Activated CD8-positive, alpha-beta T cell treated with anti-CD3 and anti-CD28 coated beads for 36 hours (primary cell): ENCODE results near the gene KCNMA1. TPM values are rescaled to one million over a fixed set of nuclear protein-coding genes. Genes with fewer than 3 reads are reported as not detected.

Source experiments
- ATAC-seq: fragments of 200-7000 bp; cut with Tn5 transposase; one replicate; pipeline ENCODE4 v1.10.0; 2021; ENCODE audit warnings: mild to moderate bottlenecking, moderate library complexity
- CTCF ChIA-PET: fragments of 350-600 bp; sonication (Branson Sonifier 250); formaldehyde crosslinking; loops from one replicate; lab custom pipeline; 2021; ENCODE audit warnings: antibody characterized with exemption; lab: Charles Lee
- POLR2A ChIA-PET: fragments of 350-600 bp; sonication (Branson Sonifier 250); formaldehyde crosslinking; loops from one replicate; lab custom pipeline; 2021; ENCODE audit warnings: antibody characterized with exemption; lab: Charles Lee
- DNase-seq: peaks from one replicate; pipeline ENCODE4 v3.0.0-alpha.2; 2020
- H3K27ac Mint-ChIP-seq: one replicate; pipeline ENCODE4 v1.8.0; 2021; ENCODE audit warnings: mild to moderate bottlenecking, mixed read lengths
- H3K27me3 Mint-ChIP-seq: one replicate; pipeline ENCODE4 v1.8.0; 2021; ENCODE audit warnings: mixed read lengths
- H3K36me3 Mint-ChIP-seq: one replicate; pipeline ENCODE4 v1.8.0; 2021; ENCODE audit warnings: low read depth, mixed read lengths
- H3K4me1 Mint-ChIP-seq: one replicate; pipeline ENCODE4 v1.8.0; 2021; ENCODE audit warnings: low read depth, mixed read lengths
- H3K4me3 Mint-ChIP-seq: one replicate; pipeline ENCODE4 v1.8.0; 2021; ENCODE audit warnings: mild to moderate bottlenecking, moderate library complexity, mixed read lengths
- H3K9me3 Mint-ChIP-seq: one replicate; pipeline ENCODE4 v1.8.0; 2021; ENCODE audit warnings: mixed read lengths
- intact Hi-C: fragments of 100-400 bp; cut with micrococcal nuclease; formaldehyde crosslinking; loops from one replicate; pipeline ENCODE4 v1.10.0; 2022
- total RNA-seq, 2 experiments: library from RNA; stranded (reverse); gene quantifications; one replicate each; pipeline ENCODE4 v1.2.3, GENCODE V29; 2021
- TF ChIP-seq, protein P1 (sequence below): fragments of 200-600 bp; IDR thresholded peaks from one replicate; pipeline ENCODE4 v1.8.0; 2022; ENCODE audit warnings: antibody characterized with exemption, mild to moderate bottlenecking

Gene KCNMA1
- total RNA-seq, 2 experiments from 2014 or later = 0.18 TPM; not detected in 1

DNA sequence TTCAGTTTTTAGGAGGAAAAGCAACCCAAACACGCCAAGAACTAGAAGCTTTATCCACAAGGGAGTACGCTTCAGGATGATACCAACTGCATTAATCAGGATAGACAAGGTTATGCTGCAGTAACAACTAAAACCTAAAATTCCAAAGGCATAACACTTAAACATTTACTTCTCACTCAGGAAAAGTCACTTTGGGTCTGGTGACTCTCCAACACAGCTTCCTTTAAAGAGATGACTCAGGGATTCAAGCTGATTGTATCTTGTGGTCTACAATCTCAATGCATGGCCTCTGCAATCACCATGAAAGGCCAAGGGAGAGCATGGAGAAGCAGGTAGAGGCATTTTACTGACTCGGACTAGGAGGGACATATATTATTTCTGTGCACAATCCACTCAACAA, 315.8 kb downstream of the KCNMA1 start:
- H3K27me3 Mint-ChIP-seq = peaks cover 1% of the 10 kb centered on the region
- TF ChIP-seq, protein P1, sequence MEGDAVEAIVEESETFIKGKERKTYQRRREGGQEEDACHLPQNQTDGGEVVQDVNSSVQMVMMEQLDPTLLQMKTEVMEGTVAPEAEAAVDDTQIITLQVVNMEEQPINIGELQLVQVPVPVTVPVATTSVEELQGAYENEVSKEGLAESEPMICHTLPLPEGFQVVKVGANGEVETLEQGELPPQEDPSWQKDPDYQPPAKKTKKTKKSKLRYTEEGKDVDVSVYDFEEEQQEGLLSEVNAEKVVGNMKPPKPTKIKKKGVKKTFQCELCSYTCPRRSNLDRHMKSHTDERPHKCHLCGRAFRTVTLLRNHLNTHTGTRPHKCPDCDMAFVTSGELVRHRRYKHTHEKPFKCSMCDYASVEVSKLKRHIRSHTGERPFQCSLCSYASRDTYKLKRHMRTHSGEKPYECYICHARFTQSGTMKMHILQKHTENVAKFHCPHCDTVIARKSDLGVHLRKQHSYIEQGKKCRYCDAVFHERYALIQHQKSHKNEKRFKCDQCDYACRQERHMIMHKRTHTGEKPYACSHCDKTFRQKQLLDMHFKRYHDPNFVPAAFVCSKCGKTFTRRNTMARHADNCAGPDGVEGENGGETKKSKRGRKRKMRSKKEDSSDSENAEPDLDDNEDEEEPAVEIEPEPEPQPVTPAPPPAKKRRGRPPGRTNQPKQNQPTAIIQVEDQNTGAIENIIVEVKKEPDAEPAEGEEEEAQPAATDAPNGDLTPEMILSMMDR = no peak
- ChIA-PET CTCF (no interaction called here), POLR2A (no interaction called here)
- no peak overlapping the region for H3K27ac Mint-ChIP-seq
- H3K36me3 Mint-ChIP-seq = no peaks in the 10 kb centered on the region
- no peak for DNase-seq
- no peak overlapping the region for H3K4me3 Mint-ChIP-seq
- no peak for ATAC-seq
- intact Hi-C loops = no loop called here
- no peaks in the 10 kb centered on the region for H3K9me3 Mint-ChIP-seq
- H3K4me1 Mint-ChIP-seq = no peaks in the 10 kb centered on the region

DNA sequence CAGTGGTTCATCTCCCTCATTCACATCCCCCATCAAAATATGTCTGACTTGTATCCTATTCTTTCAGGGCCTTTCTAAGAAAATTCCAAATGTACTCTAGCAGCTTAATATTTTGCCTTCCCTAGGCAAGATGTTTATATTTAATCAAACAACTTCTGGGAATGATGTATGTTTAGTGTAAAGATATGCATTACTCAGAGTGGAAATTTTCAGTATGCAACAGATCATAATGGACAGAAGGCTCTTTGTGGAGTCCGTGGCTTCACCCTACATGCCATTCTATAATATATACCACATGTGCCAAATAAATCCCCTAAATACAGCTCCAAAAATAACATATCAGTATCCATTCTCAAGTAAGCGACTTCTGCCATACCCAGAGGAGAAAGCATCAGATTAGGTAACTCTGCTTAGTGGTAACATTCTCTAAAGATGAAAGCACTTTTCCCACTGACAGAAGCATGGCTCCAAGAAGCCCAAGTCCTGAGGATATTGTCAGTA, 316.6 kb downstream of the KCNMA1 start:
- Mint-ChIP-seq H3K36me3 (no peaks in the 10 kb centered on the region), H3K9me3 (no peaks in the 10 kb centered on the region), H3K27me3 (peaks cover 1% of the 10 kb centered on the region), H3K4me3 (no peak overlapping the region), H3K4me1 (no peaks in the 10 kb centered on the region), H3K27ac (no peak overlapping the region)
- TF ChIP-seq, protein P1 = no peak
- ChIA-PET CTCF (no interaction called here), POLR2A (no interaction called here)
- intact Hi-C loops = no loop called here
- ATAC-seq = no peak
- no peak for DNase-seq

DNA sequence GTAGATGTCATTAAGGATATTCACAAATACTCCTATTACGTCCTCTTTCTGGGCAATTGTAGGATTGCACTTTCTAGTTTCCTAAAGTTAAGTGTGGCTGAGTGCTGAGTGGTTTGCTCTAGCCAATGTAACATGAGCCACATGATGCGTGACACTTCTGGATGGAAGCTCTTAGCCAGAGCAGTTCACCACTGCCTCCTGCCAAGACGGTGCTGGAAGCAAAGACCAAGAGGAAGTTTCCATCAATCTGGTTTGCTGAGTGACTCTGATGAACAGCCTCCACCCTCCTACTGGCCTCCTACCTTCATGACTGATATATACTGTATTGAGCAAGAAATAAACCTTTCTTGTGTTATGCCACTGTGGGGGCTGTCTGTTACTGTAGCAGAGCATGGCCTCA, 318.1 kb downstream of the KCNMA1 start:
- ChIA-PET CTCF (no interaction called here), POLR2A (no interaction called here)
- ATAC-seq (no peak), DNase-seq (no peak)
- Mint-ChIP-seq H3K4me1 (no peaks in the 10 kb centered on the region), H3K36me3 (no peaks in the 10 kb centered on the region), H3K27me3 (peaks cover 1% of the 10 kb centered on the region), H3K4me3 (no peak overlapping the region), H3K27ac (no peak overlapping the region), H3K9me3 (no peaks in the 10 kb centered on the region)
- intact Hi-C loops = no loop called here
- TF ChIP-seq, protein P1 = no peak

- DNase-seq (no peak), ATAC-seq (no peak)
- intact Hi-C loops = no loop called here
- Mint-ChIP-seq H3K27me3 (peaks cover 1% of the 10 kb centered on the region), H3K27ac (no peak overlapping the region), H3K4me1 (no peaks in the 10 kb centered on the region), H3K4me3 (no peak overlapping the region), H3K9me3 (no peaks in the 10 kb centered on the region), H3K36me3 (no peaks in the 10 kb centered on the region)
- TF ChIP-seq, protein P1 = no peak
- ChIA-PET CTCF (no interaction called here), POLR2A (no interaction called here)
Observed at GRCh38 chr10:77318739-77319138, 318.9 kb downstream of the KCNMA1 start.

DNA sequence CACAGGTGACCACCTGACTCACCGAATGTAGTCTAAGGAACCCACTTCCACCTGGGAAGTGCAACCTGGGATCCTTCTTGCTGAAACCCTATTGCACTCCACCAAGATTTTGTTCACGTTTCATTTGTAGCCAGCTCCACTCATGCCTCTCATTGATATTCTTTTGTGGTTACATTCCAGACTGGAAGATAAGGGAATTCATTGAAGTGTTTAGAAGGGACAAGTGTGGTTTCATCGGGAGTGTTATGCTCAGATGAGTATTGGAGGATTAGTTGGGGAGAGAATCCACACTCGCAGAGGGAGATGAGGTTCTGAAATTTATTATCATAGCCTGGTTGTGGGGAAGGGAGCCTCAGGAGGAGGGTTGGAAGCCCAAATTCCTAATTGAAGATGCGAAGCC, 320.4 kb downstream of the KCNMA1 start:
- ChIA-PET POLR2A (no interaction called here), CTCF (no interaction called here)
- intact Hi-C loops = no loop called here
- H3K9me3 Mint-ChIP-seq = no peaks in the 10 kb centered on the region
- TF ChIP-seq, protein P1 = no peak
- H3K36me3 Mint-ChIP-seq = no peaks in the 10 kb centered on the region
- DNase-seq (no peak), ATAC-seq (no peak)
- H3K4me3 Mint-ChIP-seq = no peak overlapping the region
- peaks cover 1% of the 10 kb centered on the region for H3K27me3 Mint-ChIP-seq
- no peaks in the 10 kb centered on the region for H3K4me1 Mint-ChIP-seq
- H3K27ac Mint-ChIP-seq = no peak overlapping the region
